A549 (cell line): ENCODE measurements around the gene EIF4G3.

Source experiments
- EP300 ChIP-seq, 2 experiments: fragments of >200 bp; sonication (Bioruptor Twin); formaldehyde crosslinking; IDR thresholded peaks; 2 replicates in 1 of 2; 3 replicates in 1 of 2; pipeline ENCODE4 v1.6.1; 2016 to 2017
- TF ChIP-seq, protein P1 (sequence below): IDR thresholded peaks from 2 replicates; pipeline ENCODE4 v1.6.1; 2012
- TF ChIP-seq, protein P2 (sequence below): fragments of >200 bp; sonication (Bioruptor Twin); formaldehyde crosslinking; IDR thresholded peaks from 3 replicates; pipeline ENCODE4 v1.5.1; 2016

DNA sequence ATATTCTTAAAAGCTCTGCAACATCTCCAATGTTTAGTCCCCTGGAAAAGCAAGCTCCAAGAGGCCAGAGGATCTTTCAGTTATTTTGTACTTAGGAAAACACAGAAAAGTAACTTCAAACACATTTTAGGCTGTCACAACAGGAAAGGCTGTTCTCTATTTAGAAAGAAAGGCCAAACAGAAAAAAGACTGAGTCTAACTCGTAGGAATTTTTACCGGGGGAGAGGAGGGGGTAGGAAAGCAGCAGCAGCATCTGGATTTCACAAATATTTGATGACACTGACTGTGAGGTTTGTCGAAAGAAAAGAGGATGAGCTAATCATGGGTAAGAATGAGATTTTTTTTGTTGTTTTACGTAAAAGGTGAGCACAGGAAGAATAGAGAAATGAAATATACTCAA, 107.1 kb downstream of the EIF4G3 start:
- no peak for TF ChIP-seq EP300 (IDR thresholded peaks at IDR 0.05)
- TF ChIP-seq, protein P1, sequence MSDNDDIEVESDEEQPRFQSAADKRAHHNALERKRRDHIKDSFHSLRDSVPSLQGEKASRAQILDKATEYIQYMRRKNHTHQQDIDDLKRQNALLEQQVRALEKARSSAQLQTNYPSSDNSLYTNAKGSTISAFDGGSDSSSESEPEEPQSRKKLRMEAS, result no peak
- TF ChIP-seq, protein P2, sequence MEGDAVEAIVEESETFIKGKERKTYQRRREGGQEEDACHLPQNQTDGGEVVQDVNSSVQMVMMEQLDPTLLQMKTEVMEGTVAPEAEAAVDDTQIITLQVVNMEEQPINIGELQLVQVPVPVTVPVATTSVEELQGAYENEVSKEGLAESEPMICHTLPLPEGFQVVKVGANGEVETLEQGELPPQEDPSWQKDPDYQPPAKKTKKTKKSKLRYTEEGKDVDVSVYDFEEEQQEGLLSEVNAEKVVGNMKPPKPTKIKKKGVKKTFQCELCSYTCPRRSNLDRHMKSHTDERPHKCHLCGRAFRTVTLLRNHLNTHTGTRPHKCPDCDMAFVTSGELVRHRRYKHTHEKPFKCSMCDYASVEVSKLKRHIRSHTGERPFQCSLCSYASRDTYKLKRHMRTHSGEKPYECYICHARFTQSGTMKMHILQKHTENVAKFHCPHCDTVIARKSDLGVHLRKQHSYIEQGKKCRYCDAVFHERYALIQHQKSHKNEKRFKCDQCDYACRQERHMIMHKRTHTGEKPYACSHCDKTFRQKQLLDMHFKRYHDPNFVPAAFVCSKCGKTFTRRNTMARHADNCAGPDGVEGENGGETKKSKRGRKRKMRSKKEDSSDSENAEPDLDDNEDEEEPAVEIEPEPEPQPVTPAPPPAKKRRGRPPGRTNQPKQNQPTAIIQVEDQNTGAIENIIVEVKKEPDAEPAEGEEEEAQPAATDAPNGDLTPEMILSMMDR, result no peak
